ENCODE measurements around the gene GIT2. TPM values are rescaled to one million over a fixed set of nuclear protein-coding genes. Genes with fewer than 3 reads are reported as not detected.

The GIT2 gene
- polyA plus RNA-seq, 1 donor: 39.7 TPM

GRCh38 chr12:109880043-109880931 lies 115.9 kb downstream of the GIT2 start, which contains the start of gene GLTP:
Gene GLTP (minus strand): TSS chr12:109880541. CDS start chr12:109880374, 167 bp downstream.
- H3K4me1 ChIP-seq (ENCODE audit: control insufficient read depth, insufficient read depth, low read length): peaks cover 33% of the 10 kb centered on the region
- no CpG with 5 or more reads among the region's 92 CpGs for WGBS (ENCODE audit: insufficient coverage, low lambda C conversion rate)
- no peaks in the 10 kb centered on the region for H3K36me3 ChIP-seq (ENCODE audit: control insufficient read depth, insufficient read depth, low read length)
- DNase-seq: peak; percentile 89 to 93
- H3K27ac ChIP-seq (ENCODE audit: low read length): peak within 1 kb of the TSS; percentile 39
- peak within 1 kb of the TSS; percentile 69 for H3K4me3 ChIP-seq (ENCODE audit: low read length)
- no peaks in the 10 kb centered on the region for H3K27me3 ChIP-seq (ENCODE audit: control insufficient read depth, insufficient read depth, low read length)
- no peaks in the 10 kb centered on the region for H3K9me3 ChIP-seq (ENCODE audit: control insufficient read depth, low read depth, low read length)

Other genes starting within 250 kb of the GIT2 start
- 0.76 TPM for gene TRPV4, start 163.0 kb downstream of the GIT2 start, polyA plus RNA-seq
- gene GLTP, start 115.8 kb downstream of the GIT2 start, polyA plus RNA-seq: 24.3 TPM
- 27.7 TPM for gene TCHP, start 96.1 kb downstream of the GIT2 start, polyA plus RNA-seq
- gene ANKRD13A, start 3.1 kb upstream of the GIT2 start, polyA plus RNA-seq: 29.3 TPM
- gene C12orf76, start 52.2 kb upstream of the GIT2 start, polyA plus RNA-seq: 36.1 TPM
- 12.6 TPM for gene IFT81, start 128.0 kb upstream of the GIT2 start, polyA plus RNA-seq